ENCODE results near the gene ZBTB1. TPM values are rescaled to one million over a fixed set of nuclear protein-coding genes. Genes with fewer than 3 reads are reported as not detected.

The ZBTB1 gene
- total RNA-seq, 1 donor from 2014 or later: 52.2 TPM

GRCh38 chr14:64518229-64518628 is 13.7 kb downstream of the ZBTB1 start:
- FAIRE-seq (no peak), DNase-seq (ENCODE audit: low spot score in 2 of 2) (no peak)

- no peak for DNase-seq (ENCODE audit: low spot score in 2 of 2)
Measured at GRCh38 chr14:64520699-64521098, 16.1 kb downstream of the ZBTB1 start.

GRCh38 chr14:64522591-64523355 is 18.2 kb downstream of the ZBTB1 start:
- no peak for DNase-seq (ENCODE audit: low spot score in 2 of 2)
- FAIRE-seq: no peak

More at GRCh38 chr14:64520699-64521098, 16.1 kb downstream of the ZBTB1 start:
- FAIRE-seq: no peak

GRCh38 chr14:64525354-64525753 is 20.8 kb downstream of the ZBTB1 start:
- DNase-seq (ENCODE audit: low spot score in 2 of 2): no peak
- FAIRE-seq: no peak

GRCh38 chr14:64531567-64531966 is 27.0 kb downstream of the ZBTB1 start:
- DNase-seq (ENCODE audit: low spot score in 2 of 2): no peak
- FAIRE-seq: no peak

- FAIRE-seq: no peak
- DNase-seq (ENCODE audit: low spot score in 2 of 2): no peak
Measured at GRCh38 chr14:64536488-64537245, 32.1 kb downstream of the ZBTB1 start.

- FAIRE-seq (peak; percentile 99), DNase-seq (ENCODE audit: low spot score in 2 of 2) (peak; percentile 95)
Measured at GRCh38 chr14:64540208-64541202, 35.9 kb downstream of the ZBTB1 start, which contains the start of gene HSPA2. Gene HSPA2, plus strand, starts transcription at chr14:64540741. Its CDS starts 109 bp downstream, at chr14:64540850.

- FAIRE-seq: no peak
- no peak for DNase-seq (ENCODE audit: low spot score in 2 of 2)
Measured at GRCh38 chr14:64541261-64541971, 36.8 kb downstream of the ZBTB1 start.

- FAIRE-seq (no peak), DNase-seq (ENCODE audit: low spot score in 2 of 2) (no peak)
Measured at GRCh38 chr14:64541972-64542835, 37.6 kb downstream of the ZBTB1 start.

- FAIRE-seq (no peak), DNase-seq (ENCODE audit: low spot score in 2 of 2) (no peak)
Measured at GRCh38 chr14:64542836-64543201, 38.2 kb downstream of the ZBTB1 start.

- FAIRE-seq: no peak
- no peak for DNase-seq (ENCODE audit: low spot score in 2 of 2)
Measured at GRCh38 chr14:64544607-64545312, 40.2 kb downstream of the ZBTB1 start.

GRCh38 chr14:64549016-64549415 is 44.4 kb downstream of the ZBTB1 start:
- FAIRE-seq (no peak), DNase-seq (ENCODE audit: low spot score in 2 of 2) (no peak)

GRCh38 chr14:64549791-64550620 is 45.4 kb downstream of the ZBTB1 start, which contains the start of gene PPP1R36:
Gene PPP1R36, plus strand, starts transcription at chr14:64549961. Its CDS starts 37 bp downstream, at chr14:64549998.
- no peak for FAIRE-seq

GRCh38 chr14:64550621-64551333 is 46.2 kb downstream of the ZBTB1 start:
- FAIRE-seq (no peak), DNase-seq (ENCODE audit: low spot score in 2 of 2) (peak in 1 of 2 donors; percentile 52)

More at GRCh38 chr14:64549791-64550620, 45.4 kb downstream of the ZBTB1 start, which contains the start of gene PPP1R36:
- peak; percentile 47 to 50 for DNase-seq (ENCODE audit: low spot score in 2 of 2)

- no peak for FAIRE-seq
- DNase-seq (ENCODE audit: low spot score in 2 of 2): no peak
Measured at GRCh38 chr14:64554556-64554955, 50.0 kb downstream of the ZBTB1 start.

GRCh38 chr14:64556526-64556925 is 52.0 kb downstream of the ZBTB1 start:
- FAIRE-seq (no peak), DNase-seq (ENCODE audit: low spot score in 2 of 2) (no peak)

All from frontal cortex (tissue), 4 donors.